NB4 (cell line): ENCODE data around the gene DTNA.

Experiments
- DNase-seq: peaks from one replicate; pipeline ENCODE4 v3.0.0; 2010; ENCODE audit warnings: low read depth
- H3K4me3 ChIP-seq: one replicate; pipeline ENCODE4 v1.5.1; 2011; ENCODE audit warnings: mild to moderate bottlenecking, low read depth, low read length, moderate library complexity
- CTCF ChIP-seq: IDR thresholded peaks from one replicate; pipeline ENCODE4 v1.5.1; 2012; ENCODE audit warnings: low read depth, low read length
- MAX ChIP-seq: IDR thresholded peaks from 2 replicates; pipeline ENCODE4 v1.6.1; 2011; ENCODE audit warnings: low read depth, low read length
- MYC ChIP-seq: IDR thresholded peaks from 2 replicates; pipeline ENCODE4 v1.6.1; 2011; ENCODE audit warnings: low read depth, low read length
- POLR2A ChIP-seq: IDR thresholded peaks from 2 replicates; pipeline ENCODE4 v1.6.1; 2011; ENCODE audit warnings: mild to moderate bottlenecking; ENCODE audit not compliant: insufficient read length; ENCODE audit errors: extremely low read depth

Gene DTNA

GRCh38 chr18:34775461-34775860 is 65.4 kb downstream of the DTNA start:
- TF ChIP-seq POLR2A (no peak), MAX (no peak)
- DNase-seq: no peak
- no peak overlapping the region for H3K4me3 ChIP-seq

GRCh38 chr18:34779112-34779511 is 69.0 kb downstream of the DTNA start:
- no peak overlapping the region for H3K4me3 ChIP-seq
- DNase-seq: no peak
- TF ChIP-seq CTCF: no peak
- no peak for TF ChIP-seq MAX
- no peak for TF ChIP-seq MYC
- TF ChIP-seq POLR2A: no peak

- DNase-seq: no peak
- TF ChIP-seq MYC: no peak
- no peak for TF ChIP-seq CTCF
- no peak for TF ChIP-seq POLR2A
- no peak for TF ChIP-seq MAX
- no peak overlapping the region for H3K4me3 ChIP-seq
Measured at GRCh38 chr18:34780856-34781255, 70.8 kb downstream of the DTNA start.

- TF ChIP-seq POLR2A: no peak
- H3K4me3 ChIP-seq: no peak overlapping the region
- no peak for DNase-seq
Measured at GRCh38 chr18:34783501-34783900, 73.4 kb downstream of the DTNA start.

GRCh38 chr18:34786162-34786741 is 76.2 kb downstream of the DTNA start:
- no peak for TF ChIP-seq MYC
- TF ChIP-seq CTCF: no peak
- TF ChIP-seq MAX: no peak
- TF ChIP-seq POLR2A: no peak
- H3K4me3 ChIP-seq: no peak overlapping the region

GRCh38 chr18:34787931-34788532 is 77.9 kb downstream of the DTNA start:
- TF ChIP-seq MAX: no peak
- TF ChIP-seq POLR2A: no peak
- TF ChIP-seq CTCF: peak; percentile 20
- TF ChIP-seq MYC: no peak
- DNase-seq: peak; percentile 64
- H3K4me3 ChIP-seq: no peak overlapping the region

More at GRCh38 chr18:34786162-34786741, 76.2 kb downstream of the DTNA start:
- no peak for DNase-seq
